DMS153 (cell line): ENCODE data around the gene AKAP6.

Source experiments
- DNase-seq: peaks from one replicate; lab custom pipeline; 2025; lab: John Stamatoyannopoulos, UW

Gene AKAP6

DNA sequence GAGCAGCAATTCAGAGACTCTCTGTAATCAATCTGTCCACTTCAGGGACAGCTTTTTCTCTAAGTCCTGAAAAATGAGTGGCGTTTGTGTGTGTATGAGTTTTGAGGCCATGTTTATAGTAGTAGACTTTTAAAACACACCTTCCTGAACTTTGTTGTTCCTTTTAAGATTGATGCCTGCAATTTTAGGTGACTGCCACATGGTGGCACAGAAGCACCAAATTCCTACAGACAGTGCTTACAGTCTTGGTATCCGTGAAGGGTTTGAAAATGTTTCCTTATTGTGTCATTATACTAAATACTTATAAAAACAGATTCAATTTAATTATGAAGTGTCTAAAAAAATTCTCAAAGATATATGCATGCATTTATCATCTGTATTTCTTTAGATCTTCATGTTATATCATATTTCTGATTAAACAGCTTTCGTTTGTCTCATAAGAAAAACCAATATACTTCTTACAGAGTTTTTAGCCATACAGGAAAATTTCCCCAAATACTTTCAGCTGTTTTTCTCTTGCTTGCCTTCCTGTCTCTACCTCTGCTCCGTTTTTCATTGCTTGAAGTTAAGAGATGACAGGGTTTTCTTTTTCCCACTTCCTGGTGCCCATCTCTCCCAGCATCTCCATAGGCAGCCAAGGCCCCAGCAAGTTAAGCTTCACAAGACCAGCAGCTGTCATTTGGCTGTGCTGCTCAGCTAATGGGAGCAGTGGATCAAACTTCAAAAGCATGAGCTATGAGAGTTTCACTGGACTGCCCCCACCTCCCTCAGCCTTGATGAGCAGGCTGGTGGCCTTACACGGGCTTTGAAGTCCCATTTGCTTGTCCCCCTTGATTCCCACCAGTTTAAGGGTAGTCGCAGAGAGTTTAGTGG lies 259.6 kb downstream of the AKAP6 start:
- DNase-seq = no peak

DNA sequence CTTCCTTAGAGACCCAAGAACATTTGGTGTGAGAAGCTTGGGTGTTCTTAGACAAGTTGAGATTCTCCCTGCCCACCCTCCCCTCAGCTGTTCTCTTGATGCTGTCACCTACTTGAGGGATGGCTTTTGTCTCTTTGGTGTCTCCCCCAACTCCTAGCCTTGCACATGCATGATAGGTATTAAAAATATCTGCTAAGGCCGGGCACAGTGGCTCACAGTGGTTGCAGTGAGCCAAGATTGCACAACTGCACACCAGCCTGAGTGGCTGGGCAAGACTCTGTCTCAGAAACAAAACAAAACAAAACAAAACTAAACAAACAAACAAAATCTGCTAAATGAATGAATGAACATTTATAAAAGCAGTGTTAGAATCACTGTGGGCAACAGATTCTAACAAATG lies 261.1 kb downstream of the AKAP6 start:
- DNase-seq = no peak

DNA sequence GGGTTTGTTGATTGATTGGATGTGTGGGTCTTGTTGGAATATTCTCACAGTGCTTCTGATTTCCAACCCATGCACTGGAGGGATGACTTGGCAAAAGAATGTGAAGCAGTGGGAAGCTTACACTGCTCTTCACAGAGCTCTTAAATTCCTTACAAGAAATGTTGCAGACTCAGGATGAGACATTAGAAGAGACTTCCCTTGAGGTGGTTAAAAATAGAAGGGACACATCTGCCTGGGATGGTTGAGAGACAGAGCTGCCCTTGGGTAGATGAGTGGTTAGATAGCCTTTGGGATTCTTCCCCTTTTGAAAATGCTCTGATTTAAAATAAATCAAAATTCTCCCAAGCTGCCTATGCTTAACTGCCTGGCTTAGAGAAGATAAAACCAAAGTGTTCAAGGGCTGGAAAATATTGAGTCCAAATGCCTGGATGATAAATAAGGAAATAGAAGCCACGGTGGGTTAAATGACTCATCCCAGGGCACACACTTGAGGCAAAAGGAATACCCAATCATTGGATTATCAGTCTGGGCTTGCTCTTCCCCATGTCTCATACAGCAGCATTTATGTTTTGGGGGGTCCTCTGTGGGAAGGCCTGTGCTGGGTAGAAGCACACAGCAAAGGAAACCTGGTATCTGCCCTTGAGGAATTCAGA lies 264.3 kb downstream of the AKAP6 start:
- DNase-seq = no peak

DNA sequence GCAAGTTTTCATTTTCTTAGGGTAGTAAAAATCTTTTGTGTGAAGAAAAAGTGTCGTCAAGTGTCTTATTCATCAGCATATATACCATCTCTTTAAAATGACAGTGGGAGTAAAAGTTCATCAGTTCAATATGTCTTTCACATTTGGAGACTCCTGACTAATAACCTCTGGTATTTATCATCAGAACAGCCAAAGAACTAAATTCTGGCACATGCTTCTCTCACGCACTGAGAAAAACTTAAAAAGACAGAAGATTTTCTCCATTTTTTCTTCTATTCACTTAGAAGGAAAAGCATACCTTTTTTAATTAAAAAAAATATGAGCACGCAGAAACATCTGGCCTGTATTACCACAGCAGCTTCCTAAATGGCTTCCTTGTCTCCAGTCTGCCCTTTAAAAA lies 265.7 kb downstream of the AKAP6 start:
- no peak for DNase-seq

DNA sequence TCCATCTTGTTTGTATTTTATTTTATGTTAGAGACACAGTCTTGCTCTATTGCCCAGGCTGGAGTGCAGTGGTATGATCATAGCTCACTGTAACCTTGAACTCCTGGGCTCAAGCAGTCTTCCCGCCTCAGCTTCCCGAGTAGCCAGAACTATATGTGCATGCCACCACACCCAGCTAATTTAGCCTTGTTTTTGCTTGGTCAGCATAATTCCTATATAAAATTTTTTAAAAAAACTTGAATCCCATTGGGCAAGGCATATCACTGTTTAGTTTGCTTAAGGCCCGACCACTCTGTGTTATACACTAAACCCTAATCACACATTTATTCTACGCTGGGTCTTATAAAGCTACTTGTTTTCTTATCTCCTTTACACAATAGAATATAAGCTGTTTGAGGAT lies 266.4 kb downstream of the AKAP6 start:
- DNase-seq = no peak

DNA sequence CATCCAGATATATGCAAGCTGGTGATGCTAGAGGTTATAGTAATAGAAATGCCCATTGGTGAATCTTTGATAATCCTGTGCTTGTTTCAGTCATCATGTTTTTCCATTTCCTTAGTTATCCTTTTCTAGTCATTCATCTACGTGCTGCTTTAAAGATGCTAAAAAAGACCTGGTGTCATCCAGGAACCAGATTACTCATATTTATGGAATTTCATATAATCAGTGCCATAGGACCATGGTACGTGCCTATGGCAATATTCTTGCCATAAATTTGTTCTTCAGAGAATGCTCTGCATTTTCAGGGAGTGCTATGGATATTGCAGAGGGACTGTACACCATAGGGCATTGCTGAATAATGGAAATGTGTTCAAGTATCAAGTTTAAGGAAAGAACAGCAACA lies 267.3 kb downstream of the AKAP6 start:
- no peak for DNase-seq

DNA sequence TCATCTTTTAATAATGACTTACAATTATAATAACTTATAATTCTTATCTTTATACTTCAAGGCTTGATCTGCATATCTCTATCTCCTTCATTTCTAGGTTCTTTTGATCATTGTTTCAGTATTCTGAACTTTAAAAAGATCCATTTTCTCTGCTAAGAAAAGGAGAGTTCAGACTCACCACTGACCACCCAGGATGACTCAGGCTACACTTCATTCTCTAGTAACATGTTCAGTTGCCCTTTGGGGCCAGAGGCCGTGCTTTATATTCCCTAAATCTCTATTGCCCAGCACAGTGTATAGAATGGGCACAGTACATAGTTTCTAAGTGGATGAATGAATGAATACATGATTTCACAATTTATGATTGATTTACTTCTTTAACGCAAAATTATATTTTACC lies 268.7 kb downstream of the AKAP6 start:
- no peak for DNase-seq

DNA sequence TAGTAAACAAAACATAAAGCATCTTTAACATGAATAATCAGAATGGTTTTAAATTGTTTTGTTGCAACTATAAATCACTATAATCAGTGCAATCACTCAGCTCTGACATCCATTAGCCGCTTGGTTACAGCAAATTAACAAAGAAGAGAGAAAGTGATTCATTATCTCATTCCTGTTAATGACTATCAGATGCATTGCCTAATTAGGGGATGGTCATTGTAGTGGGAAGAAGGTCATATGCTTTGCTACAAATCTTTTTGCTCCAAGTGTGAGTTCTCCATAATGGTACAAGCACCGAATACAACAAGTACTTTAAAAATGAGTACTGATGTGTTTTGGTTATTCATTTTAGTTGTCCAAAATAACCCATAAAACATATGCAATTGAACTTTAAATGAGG lies 272.0 kb downstream of the AKAP6 start:
- no peak for DNase-seq

DNA sequence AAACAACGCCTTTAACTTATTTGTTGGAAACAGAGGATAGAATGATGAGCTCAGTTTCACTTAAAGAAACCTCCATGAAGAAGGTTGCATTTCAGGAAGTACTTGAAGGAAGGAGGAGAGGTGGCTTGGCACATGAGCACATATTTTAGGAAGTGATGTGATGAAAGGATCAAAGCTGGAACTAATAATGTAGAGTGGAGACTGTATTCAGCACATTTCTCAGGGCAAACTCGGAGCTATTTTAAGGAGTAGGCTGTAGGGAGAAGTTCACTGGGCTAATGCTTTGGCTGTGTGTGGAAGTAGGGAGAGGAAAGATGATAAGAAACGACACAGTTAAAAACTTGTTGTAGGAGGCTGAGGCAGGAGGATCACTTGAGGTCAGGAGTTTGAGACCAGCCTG lies 272.8 kb downstream of the AKAP6 start:
- DNase-seq = no peak

DNA sequence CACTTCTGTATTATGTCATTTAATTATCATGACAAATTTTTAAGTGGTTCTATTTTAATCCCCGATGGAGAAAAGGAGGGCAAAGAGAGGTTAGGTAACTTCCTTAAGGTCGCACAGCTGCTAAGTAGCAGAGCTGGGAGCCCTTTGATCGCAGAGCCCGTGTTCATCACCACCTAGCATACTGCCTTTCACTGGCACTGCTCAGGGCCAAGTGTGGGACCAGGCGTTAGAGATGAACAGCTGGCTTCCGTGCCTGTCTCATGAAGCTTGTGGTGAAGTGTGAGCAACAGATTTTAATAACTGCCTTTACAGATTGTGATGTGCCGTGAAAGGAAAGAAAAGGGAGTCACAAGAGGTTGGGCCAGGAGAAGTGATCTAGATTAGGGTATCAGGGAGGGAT lies 273.6 kb downstream of the AKAP6 start:
- no peak for DNase-seq

DNA sequence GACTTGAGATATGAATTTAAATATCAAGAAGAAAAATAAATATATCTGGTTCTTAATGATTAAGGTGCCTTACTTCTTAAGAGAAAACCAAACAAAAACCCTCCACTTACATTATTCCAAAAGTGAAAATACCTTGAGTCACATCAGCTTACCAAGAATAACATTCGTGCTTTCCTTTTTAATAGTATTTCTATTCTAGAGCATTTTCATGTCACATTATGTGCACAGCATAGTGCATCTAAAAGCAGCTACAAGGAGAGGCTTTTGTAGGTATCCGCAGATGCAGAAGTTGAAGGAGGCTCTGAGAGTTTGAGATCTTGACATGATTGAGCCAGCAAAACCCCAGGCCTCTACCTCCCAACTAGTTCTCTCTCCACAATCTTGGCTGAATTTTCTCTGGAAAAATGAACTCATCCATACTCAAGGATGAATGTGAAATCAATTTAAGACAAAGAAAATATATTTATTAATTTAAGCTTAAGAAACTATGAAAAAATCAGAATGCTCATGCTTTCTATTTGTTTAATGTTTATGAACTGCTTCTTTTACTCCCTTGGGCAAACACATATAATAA lies 275.0 kb downstream of the AKAP6 start:
- no peak for DNase-seq

DNA sequence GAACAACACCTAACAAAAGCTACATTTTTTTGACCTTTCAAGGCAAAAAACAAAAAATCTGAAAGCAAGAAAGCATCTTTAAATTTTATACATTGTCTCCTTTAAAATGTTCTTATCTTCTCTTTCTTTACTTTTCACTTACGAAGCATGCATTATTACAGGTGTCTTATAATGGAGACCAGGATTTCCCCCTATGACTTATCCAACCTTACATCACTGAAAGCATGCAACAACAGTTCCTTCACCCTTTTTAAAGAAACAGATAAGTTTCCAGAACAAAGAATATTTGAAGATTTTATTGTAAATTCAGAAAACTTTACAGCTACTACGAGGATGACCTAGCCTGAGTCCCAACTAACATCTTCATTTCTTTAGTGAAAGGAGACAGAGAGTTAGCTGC lies 277.2 kb downstream of the AKAP6 start:
- no peak for DNase-seq

DNA sequence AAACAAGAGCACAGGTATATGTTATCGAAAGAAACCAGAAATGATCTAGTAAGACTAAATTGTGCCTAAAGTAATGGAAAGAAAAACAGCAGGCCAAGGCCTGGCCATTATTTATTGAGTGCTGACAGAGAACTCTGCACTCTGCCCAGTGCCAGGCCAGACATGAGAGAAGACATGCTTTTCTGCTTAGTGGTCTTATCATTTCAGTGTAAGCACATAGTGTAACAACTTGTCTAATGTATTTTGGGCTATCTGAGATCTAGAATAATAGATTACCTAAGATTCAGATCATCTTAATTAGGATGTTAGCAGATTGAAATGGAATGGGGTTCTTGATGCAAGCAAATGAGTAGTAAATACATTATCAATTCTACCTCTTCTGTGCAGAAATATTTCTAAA lies 278.3 kb downstream of the AKAP6 start:
- DNase-seq = no peak

DNA sequence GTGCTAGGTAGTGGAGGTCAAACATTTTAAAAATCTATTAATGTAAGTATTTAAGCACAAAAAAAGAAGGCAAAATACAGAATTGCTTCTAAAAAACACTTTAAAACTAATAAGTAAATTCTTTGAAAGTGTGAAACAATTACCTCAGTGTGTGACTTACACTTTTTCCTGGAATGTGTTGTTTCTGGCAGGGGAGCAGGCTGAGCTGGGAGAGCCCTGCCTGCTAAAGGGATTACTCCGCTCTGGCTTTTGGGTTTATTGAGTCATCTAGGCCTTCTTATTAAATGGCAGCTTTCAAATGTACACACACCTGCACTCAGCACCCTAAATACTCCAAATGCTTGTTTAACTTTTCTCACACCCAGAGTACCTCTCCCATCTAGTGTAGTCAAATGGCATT lies 279.8 kb downstream of the AKAP6 start:
- DNase-seq = no peak

DNA sequence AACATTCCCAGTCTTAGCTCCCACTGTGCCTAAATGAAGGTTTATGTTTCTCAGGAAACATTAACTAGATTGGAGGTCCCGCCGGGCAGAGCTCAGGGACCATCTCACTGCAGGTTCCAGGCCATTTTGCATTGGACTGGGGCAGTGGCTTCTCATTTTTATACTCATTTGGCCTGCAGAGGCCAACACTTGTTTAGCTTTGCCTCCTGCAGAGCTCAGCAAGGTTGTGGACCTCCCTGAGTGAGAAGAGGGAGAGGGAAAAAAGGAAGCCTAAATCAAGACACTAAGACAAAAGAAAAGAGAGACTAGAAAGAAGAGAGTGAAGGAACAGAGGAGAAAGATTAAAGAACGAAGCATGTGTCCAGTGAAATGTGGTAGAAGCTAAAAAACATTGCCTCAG lies 280.3 kb downstream of the AKAP6 start:
- DNase-seq = no peak

DNA sequence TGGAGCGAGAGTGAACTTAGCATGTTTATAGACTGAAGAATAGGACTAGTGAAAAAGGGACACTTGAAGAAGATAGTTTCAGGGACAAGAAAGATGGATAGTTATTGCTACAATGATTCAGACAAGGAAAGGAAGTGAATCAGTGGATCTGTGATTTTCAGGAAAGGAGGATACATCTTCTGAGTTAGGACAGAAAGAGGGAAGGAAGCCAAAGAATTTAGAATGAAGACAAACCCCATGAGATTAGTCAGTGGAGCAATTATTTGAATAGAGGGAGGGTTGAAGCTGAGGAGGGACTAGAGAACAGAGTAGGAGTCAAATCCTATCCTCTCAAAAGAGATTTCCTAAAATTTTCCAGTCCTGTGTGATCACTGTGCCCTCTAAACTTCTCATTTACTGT lies 282.7 kb downstream of the AKAP6 start:
- DNase-seq = no peak

DNA sequence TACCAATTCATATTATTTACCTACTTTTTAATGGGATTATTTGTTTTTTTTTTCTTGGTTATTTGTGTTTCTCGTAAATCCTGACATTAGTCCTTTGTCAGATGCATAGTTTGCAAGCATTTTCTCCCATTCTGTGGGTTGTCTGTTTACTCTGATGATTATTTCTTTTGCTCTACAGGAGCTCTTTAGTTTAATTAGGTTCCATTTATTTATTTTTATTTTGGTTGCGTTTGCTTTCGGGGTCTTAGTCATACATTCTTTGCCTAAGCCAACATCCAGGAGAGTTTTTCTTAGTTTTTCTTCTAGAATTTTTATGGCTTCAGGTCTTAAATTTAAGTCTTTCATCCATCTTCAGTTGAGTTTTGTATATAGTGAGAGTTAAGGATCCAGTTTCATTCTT lies 289.9 kb downstream of the AKAP6 start:
- DNase-seq = no peak

DNA sequence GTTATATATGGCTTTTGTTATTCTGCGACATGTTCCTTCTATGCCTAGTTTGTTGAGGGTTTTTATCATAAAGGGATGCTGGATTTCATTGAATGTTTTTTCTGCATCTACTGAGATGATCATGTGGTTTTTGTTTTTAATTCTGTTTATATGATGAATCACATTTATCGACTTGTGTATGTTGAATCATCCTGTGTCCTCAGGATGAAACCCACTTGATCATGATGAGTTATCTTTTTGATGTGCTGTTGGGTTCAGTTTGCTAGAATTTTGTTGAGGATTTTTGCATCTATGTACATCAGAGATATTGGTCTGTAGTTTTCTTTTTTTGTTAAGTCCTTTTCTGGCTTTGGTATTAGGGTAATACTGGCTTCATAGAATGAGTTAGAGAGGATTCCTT lies 291.2 kb downstream of the AKAP6 start:
- DNase-seq = no peak

DNA sequence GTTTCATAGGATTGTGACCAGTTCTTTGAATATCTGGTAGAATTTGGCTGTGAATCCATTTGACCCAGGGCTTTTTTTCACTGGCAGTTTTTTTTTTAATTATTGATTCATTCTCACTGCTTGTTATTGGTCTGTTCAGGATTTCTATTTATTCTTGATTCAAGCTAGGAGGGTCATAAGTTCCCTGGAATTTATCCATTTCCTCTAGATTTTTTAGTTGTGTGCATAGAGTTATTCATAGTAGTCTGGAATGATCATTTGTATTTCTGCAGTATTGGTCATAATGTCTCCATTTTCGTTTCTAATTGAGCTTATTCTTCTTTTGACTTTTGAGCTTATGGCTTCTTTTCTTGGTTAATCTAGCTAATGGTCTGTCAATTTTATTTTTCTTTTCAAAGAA lies 291.6 kb downstream of the AKAP6 start:
- DNase-seq = no peak

DNA sequence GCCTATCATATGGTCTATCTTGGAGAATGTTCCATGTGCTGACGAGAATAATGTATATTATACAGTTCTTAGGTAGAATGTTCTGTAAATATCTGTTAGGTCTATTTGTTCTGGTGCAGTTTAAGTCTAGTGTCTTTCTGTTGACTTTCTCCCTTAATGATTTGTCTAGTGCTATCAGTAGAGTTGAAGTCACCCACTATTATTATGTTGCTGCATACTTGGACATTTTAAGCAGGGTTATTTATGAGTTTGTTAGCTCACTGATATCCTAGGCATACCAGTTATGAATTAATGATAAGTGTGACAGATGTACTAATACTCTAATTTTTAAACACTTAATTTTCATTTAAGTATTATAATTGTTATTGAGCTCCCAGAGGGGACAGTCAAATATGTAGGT lies 292.5 kb downstream of the AKAP6 start:
- no peak for DNase-seq

DNA sequence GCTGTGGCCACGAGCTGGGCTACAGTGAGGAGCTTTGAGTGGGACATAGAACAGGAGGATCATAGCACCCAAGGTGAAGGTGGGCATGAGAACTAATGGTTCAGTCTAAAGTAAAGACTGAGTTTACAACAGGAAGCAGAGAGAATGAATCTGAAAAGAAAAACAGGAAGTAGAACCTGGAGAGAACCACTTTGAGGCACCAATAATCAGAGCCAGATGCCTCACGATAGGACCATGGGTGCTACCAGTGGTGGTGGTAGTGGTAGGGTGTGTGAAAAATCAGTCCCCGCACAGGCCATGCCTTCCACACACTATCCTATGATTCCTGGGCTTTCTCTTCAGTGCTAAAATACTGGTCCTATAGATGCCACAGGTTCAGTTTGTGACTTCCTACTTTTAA lies 293.6 kb downstream of the AKAP6 start:
- no peak for DNase-seq

DNA sequence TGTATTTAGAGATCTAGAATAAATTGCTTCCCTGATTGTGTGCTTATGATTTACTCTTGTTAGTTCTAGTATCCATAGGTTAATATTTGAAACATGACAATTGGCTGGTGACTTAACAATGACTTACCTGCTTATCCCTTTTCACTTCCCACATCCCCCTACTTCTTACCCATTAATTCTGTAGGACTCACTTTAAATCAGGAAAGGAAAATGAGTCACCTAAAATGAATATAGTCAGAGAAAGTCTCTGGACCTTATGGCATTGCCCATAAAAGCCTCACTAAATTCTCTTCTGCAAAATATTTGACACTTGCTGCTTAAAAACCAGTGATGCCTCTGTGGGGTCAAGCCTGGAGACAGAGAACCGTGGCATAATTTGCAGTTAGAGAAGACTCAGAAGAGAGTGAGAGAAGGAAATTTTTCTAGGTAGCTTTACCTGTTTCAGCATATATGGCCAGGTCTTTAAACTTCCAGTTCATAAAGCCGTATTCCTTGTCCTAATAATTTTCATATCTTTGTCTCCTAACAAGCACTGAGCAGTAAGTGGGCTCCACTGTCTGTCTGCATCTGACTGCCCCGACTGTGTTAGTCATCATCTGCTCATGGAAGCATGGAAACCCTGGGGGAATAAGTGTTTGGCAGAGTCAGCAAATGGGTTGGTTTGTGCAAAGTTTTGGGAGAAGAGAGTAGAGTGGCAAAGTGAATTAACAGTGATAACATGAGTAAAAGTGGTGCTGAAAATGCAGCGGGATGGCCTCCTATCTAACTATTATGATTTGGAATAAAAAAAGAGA lies 294.4 kb downstream of the AKAP6 start:
- no peak for DNase-seq

DNA sequence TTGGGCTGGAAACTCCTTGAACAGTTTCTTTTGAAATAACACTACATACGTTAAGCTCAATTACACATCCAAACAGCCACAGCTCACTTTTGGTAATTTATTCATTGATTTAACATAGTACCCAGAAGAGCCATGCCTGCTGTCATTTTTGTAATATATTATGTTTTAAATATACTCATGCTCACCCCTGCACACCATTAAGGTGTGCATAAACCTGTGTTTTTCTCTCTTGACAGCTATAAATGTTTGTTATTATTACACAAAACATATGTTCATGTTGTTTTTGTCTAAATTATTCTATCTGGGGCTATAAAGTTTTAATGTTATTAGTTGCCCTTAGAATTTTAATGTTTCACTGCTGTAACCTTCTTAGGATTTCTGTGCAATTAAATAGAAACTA lies 296.1 kb downstream of the AKAP6 start:
- DNase-seq = no peak
